ENCODE data around the gene IGF2. TPM values are rescaled to one million over a fixed set of nuclear protein-coding genes. Genes with fewer than 3 reads are reported as not detected.

The IGF2 gene
- total and polyA plus RNA-seq, 2 donors (not counting 1 experiment from before 2014, with no cell fraction given): not detected

GRCh38 chr11:2103668-2104523 is 35.3 kb downstream of the IGF2 start:
- 96% methylated on average over 24 of the region's 25 CpGs for WGBS (ENCODE audit: insufficient coverage)
- H3K36me3 ChIP-seq (replicated peaks in 1 of 2; ENCODE audit: control extremely low read depth in 1 of 2, control insufficient read depth in 1 of 2, extremely low read depth in 1 of 2, insufficient read depth in 2 of 2, low read length in 1 of 2): no peaks in the 10 kb centered on the region
- intact Hi-C loops (cut with micrococcal nuclease): no loop called here
- Mint-ChIP-seq H3K4me3 (no peak overlapping the region), H3K27ac (no peak overlapping the region), H3K9me3 (ENCODE audit: insufficient read depth) (no peaks in the 10 kb centered on the region), H3K27me3 (peaks cover 16% of the 10 kb centered on the region), H3K4me1 (no peaks in the 10 kb centered on the region)
- no peaks in the 10 kb centered on the region for H3K9me3 ChIP-seq (ENCODE audit: control extremely low read depth in 1 of 3, control insufficient read depth in 2 of 3, insufficient read depth in 1 of 3, low read length in 2 of 3)
- H4K20me1 ChIP-seq (ENCODE audit: control insufficient read depth, insufficient read depth, low read length, poor library complexity, severe bottlenecking): no peaks in the 10 kb centered on the region
- H2AFZ ChIP-seq (ENCODE audit: insufficient read depth, low read depth, low read length, poor library complexity, severe bottlenecking): no peak overlapping the region
- no peak overlapping the region for H3K9ac ChIP-seq (ENCODE audit: low read length)
- no peaks in the 10 kb centered on the region for H3K4me1 ChIP-seq (ENCODE audit: control insufficient read depth in 2 of 2, insufficient read depth in 2 of 2, low read length in 2 of 2)
- no peak for DNase-seq
- ATAC-seq (ENCODE audit: low read depth): no peak
- TF ChIP-seq CTCF (IDR thresholded peaks at IDR 0.05): no peak
- no peak for TF ChIP-seq EZH2 (IDR thresholded peaks at IDR 0.05; ENCODE audit: borderline replicate concordance, insufficient read depth, low read depth, low read length, poor library complexity, severe bottlenecking)
- no peak overlapping the region for H3K27ac ChIP-seq (ENCODE audit: low read length in 2 of 2)
- ChIA-PET POLR2A (no interaction called here), CTCF (no interaction called here)
- no peak overlapping the region for H3K4me3 ChIP-seq (ENCODE audit: control extremely low read depth in 1 of 5, extremely low read depth in 1 of 5, insufficient read depth in 1 of 5, low read depth in 2 of 5, low read length in 4 of 5)
- H3K79me2 ChIP-seq (ENCODE audit: control insufficient read depth, insufficient read depth, low read length): no peaks in the 10 kb centered on the region
- H3K27me3 ChIP-seq (replicated peaks in 1 of 4; ENCODE audit: control extremely low read depth in 1 of 4, control insufficient read depth in 3 of 4, insufficient read depth in 4 of 4, low read length in 3 of 4): peaks cover 0 to 9% (median under 1%) of the 10 kb centered on the region in 4 experiments
- no peak overlapping the region for H3K4me2 ChIP-seq (replicated peaks; ENCODE audit: low read depth, low read length, poor library complexity, severe bottlenecking)

- H3K9me3 Mint-ChIP-seq (ENCODE audit: insufficient read depth): no peaks in the 10 kb centered on the region
- H3K27ac Mint-ChIP-seq: no peak overlapping the region
- Histone ChIP-seq H2AFZ (ENCODE audit: insufficient read depth, low read depth, low read length, poor library complexity, severe bottlenecking) (no peak overlapping the region), H3K27ac (ENCODE audit: low read length in 2 of 2) (no peak overlapping the region), H3K36me3 (replicated peaks in 1 of 2; ENCODE audit: control extremely low read depth in 1 of 2, control insufficient read depth in 1 of 2, extremely low read depth in 1 of 2, insufficient read depth in 2 of 2, low read length in 1 of 2) (no peaks in the 10 kb centered on the region), H3K4me2 (replicated peaks; ENCODE audit: low read depth, low read length, poor library complexity, severe bottlenecking) (no peak overlapping the region), H3K79me2 (ENCODE audit: control insufficient read depth, insufficient read depth, low read length) (no peaks in the 10 kb centered on the region), H3K4me3 (ENCODE audit: control extremely low read depth in 1 of 5, extremely low read depth in 1 of 5, insufficient read depth in 1 of 5, low read depth in 2 of 5, low read length in 4 of 5) (no peak overlapping the region), H3K9ac (ENCODE audit: low read length) (no peak overlapping the region), H3K9me3 (ENCODE audit: control extremely low read depth in 1 of 3, control insufficient read depth in 2 of 3, insufficient read depth in 1 of 3, low read length in 2 of 3) (no peaks in the 10 kb centered on the region), H4K20me1 (ENCODE audit: control insufficient read depth, insufficient read depth, low read length, poor library complexity, severe bottlenecking) (no peaks in the 10 kb centered on the region), H3K4me1 (ENCODE audit: control insufficient read depth in 2 of 2, insufficient read depth in 2 of 2, low read length in 2 of 2) (no peaks in the 10 kb centered on the region), H3K27me3 (replicated peaks in 1 of 4; ENCODE audit: control extremely low read depth in 1 of 4, control insufficient read depth in 3 of 4, insufficient read depth in 4 of 4, low read length in 3 of 4) (peaks cover 0 to 7% (median under 1%) of the 10 kb centered on the region in 4 experiments)
- TF ChIP-seq EZH2 (IDR thresholded peaks at IDR 0.05; ENCODE audit: borderline replicate concordance, insufficient read depth, low read depth, low read length, poor library complexity, severe bottlenecking) (no peak), CTCF (IDR thresholded peaks at IDR 0.05) (no peak)
- intact Hi-C loops (cut with micrococcal nuclease): no loop called here
- H3K4me3 Mint-ChIP-seq: no peak overlapping the region
- DNase-seq (no peak), ATAC-seq (ENCODE audit: low read depth) (no peak)
- no peaks in the 10 kb centered on the region for H3K4me1 Mint-ChIP-seq
- CTCF ChIA-PET: no interaction called here
- POLR2A ChIA-PET: no interaction called here
- H3K27me3 Mint-ChIP-seq: peaks cover 16% of the 10 kb centered on the region
- 50% methylated on average over 1 of the region's 2 CpGs for WGBS (ENCODE audit: insufficient coverage)
Measured at GRCh38 chr11:2102883-2103213, 36.3 kb downstream of the IGF2 start.

Data from B cell (primary cell).